ENCODE data around the gene SPEN. TPM values are rescaled to one million over a fixed set of nuclear protein-coding genes. Genes with fewer than 3 reads are reported as not detected.
A peak's percentile ranks its signal among the peaks of the same experiment; 100 is the strongest.

SPEN gene
- total and polyA plus RNA-seq, 2 of the 4 experiments (the other 2 are of a cell fraction): 7.6 to 15.8 TPM

GRCh38 chr1:15900662-15901279, 53.3 kb downstream of the SPEN start:
- peak overlapping the region; percentile 60; the same call in 1 of the 2 replicates for H3K23ac ChIP-seq (ENCODE audit: low read depth, low read length)
- no TSS peak for BruUV-seq (replicated peaks)
- no peak overlapping the region for H3K4ac ChIP-seq (ENCODE audit: low read depth, low read length)
- no peak overlapping the region for H4K5ac ChIP-seq (ENCODE audit: low read depth, low read length)
- H3K9me1 ChIP-seq (ENCODE audit: insufficient read depth, low read length): peaks cover 7% of the 10 kb centered on the region
- in situ Hi-C loops (cut with MboI; ENCODE audit: low sequenced_read_pairs) (no loop called here), dilution Hi-C loops (cut with HindIII; ENCODE audit: low sequenced_read_pairs, unreplicated experiment) (no loop called here), intact Hi-C loops (cut with micrococcal nuclease) (loop anchor here (5.0 kb wide), 1 partner anchor 48 kb away; no protein-coding TSS in a partner anchor)
- H3K27ac ChIP-seq (ENCODE audit: insufficient read depth, low read length): no peak overlapping the region
- ChIA-PET POLR2A (ENCODE audit: unreplicated experiment) (no interaction called here), CTCF (no interaction called here)
- peak overlapping the region; percentile 15 for H2BK5ac ChIP-seq (ENCODE audit: low read depth, low read length, poor library complexity, severe bottlenecking)
- no peak for ATAC-seq (ENCODE audit: low read depth)
- H3K4me2 ChIP-seq (ENCODE audit: low read depth, low read length): no peak overlapping the region
- H3K14ac ChIP-seq (replicated peaks; ENCODE audit: low read depth, low read length): peak overlapping the region; percentile 36; the same call in 1 of the 2 replicates
- WGBS, 2 experiments (ENCODE audit: extremely low coverage in 2 of 2, insufficient read length in 1 of 2): 40% methylated on average over 1 of the region's 8 CpGs; no CpG with 5 or more reads in 1 of the 2 experiments
- no peak overlapping the region for H4K8ac ChIP-seq (ENCODE audit: low read depth in 2 of 2, low read length in 2 of 2)
- peaks cover 28 to 77% of the 10 kb centered on the region in 2 experiments for H3K79me1 ChIP-seq (ENCODE audit: low read depth in 1 of 2, low read length in 2 of 2)
- no peak overlapping the region; the same call in 1 of the 2 replicates for H4K91ac ChIP-seq (ENCODE audit: insufficient read depth, low read depth, low read length)
- no peak overlapping the region for H2BK20ac ChIP-seq (ENCODE audit: low read depth, low read length)
- H2BK15ac ChIP-seq (ENCODE audit: low read depth, low read length): no peak overlapping the region
- peaks cover 10% of the 10 kb centered on the region for H4K20me1 ChIP-seq (ENCODE audit: insufficient read depth, low read length)
- no peak for TF ChIP-seq CEBPB (IDR thresholded peaks at IDR 0.05; ENCODE audit: low read depth, low read length)
- no peak for TF ChIP-seq MXI1 (IDR thresholded peaks at IDR 0.05; ENCODE audit: borderline replicate concordance, low read depth, low read length)
- TF ChIP-seq BHLHE40 (IDR thresholded peaks at IDR 0.05; ENCODE audit: low read depth, low read length): no peak
- no peak for TF ChIP-seq ELK1 (IDR thresholded peaks at IDR 0.05; ENCODE audit: borderline replicate concordance, low read depth, low read length)
- TF ChIP-seq SMC3 (IDR thresholded peaks at IDR 0.05; ENCODE audit: low read depth, low read length): no peak
- TF ChIP-seq NFE2L2 (IDR thresholded peaks at IDR 0.05; ENCODE audit: low read depth, low read length): no peak
- no peak for TF ChIP-seq RAD21 (IDR thresholded peaks at IDR 0.05; ENCODE audit: low read length)
- no peak for TF ChIP-seq POLR2A (IDR thresholded peaks at IDR 0.05; ENCODE audit: low read depth, low read length)
- no peak for TF ChIP-seq CHD1 (IDR thresholded peaks at IDR 0.05; ENCODE audit: low read depth, low read length)
- TF ChIP-seq CTCF (conservative IDR thresholded peaks at IDR 0.05; ENCODE audit: low read depth, low read length): no peak
- TF ChIP-seq RFX5 (IDR thresholded peaks at IDR 0.05; ENCODE audit: low read depth, low read length): no peak
- TF ChIP-seq MAZ (IDR thresholded peaks at IDR 0.05; ENCODE audit: borderline replicate concordance, low read depth, low read length): no peak
- no peak for TF ChIP-seq MAFK (IDR thresholded peaks at IDR 0.05; ENCODE audit: low read depth, low read length)
- TF ChIP-seq FOS (IDR thresholded peaks at IDR 0.05; ENCODE audit: low read depth, low read length): no peak
- no peak for TF ChIP-seq RCOR1 (IDR thresholded peaks at IDR 0.05; ENCODE audit: insufficient replicate concordance, low read length)
- no peak for TF ChIP-seq USF2 (IDR thresholded peaks at IDR 0.05; ENCODE audit: low read depth, low read length)
- no peak overlapping the region for H3K9ac ChIP-seq (ENCODE audit: low read depth, low read length)
- no peak overlapping the region for H3K18ac ChIP-seq (ENCODE audit: low read depth, low read length)
- H3K4me3 ChIP-seq (ENCODE audit: insufficient read depth, low read depth, low read length): no peak overlapping the region
- no peak overlapping the region for H2AK9ac ChIP-seq (replicated peaks; ENCODE audit: low read depth, low read length, poor library complexity)
- H2AK5ac ChIP-seq (ENCODE audit: low read depth, low read length): peak overlapping the region; percentile 9; the same call in 1 of the 2 replicates
- no peaks in the 10 kb centered on the region for H3K9me3 ChIP-seq (ENCODE audit: control insufficient read depth, insufficient read depth, low read length)
- H2AFZ ChIP-seq (replicated peaks; ENCODE audit: low read length, poor library complexity): no peak overlapping the region
- DNase-seq: no peak
- H3K27me3 ChIP-seq (ENCODE audit: control insufficient read depth, insufficient read depth, low read length): no peaks in the 10 kb centered on the region
- no peak overlapping the region for H2BK120ac ChIP-seq (ENCODE audit: low read depth, low read length)
- H3K56ac ChIP-seq (ENCODE audit: extremely low read depth, insufficient read depth, low read length): no peak overlapping the region
- H3K36me3 ChIP-seq (ENCODE audit: control insufficient read depth, insufficient read depth, low read length): peaks cover 3% of the 10 kb centered on the region; the same call in 1 of the 2 replicates
- H3K4me1 ChIP-seq (ENCODE audit: control insufficient read depth, insufficient read depth, low read length): peaks cover 12% of the 10 kb centered on the region
